ENCODE measurements around the gene HS3ST3A1.

- TF ChIP-seq CTCF (IDR thresholded peaks at IDR 0.05; ENCODE audit: low read depth, low read length, missing input control) = no peak
- TF ChIP-seq RAD21 (IDR thresholded peaks at IDR 0.05) = no peak
- TF ChIP-seq REST (IDR thresholded peaks at IDR 0.05) = no peak
- no peak for TF ChIP-seq GABPA (IDR thresholded peaks at IDR 0.05 in 1 of 2, conservative IDR thresholded peaks at IDR 0.05 in 1 of 2)
- no peak for TF ChIP-seq YY1 (IDR thresholded peaks at IDR 0.05)
- TF ChIP-seq FOXA1 (IDR thresholded peaks at IDR 0.05) = no peak
- no peak for TF ChIP-seq MAX (IDR thresholded peaks at IDR 0.05)
- no peak for TF ChIP-seq EGR1 (IDR thresholded peaks at IDR 0.05; ENCODE audit: low read depth in 2 of 2)
Observed at GRCh38 chr17:13474073-13474800, 127.5 kb downstream of the HS3ST3A1 start.
